Measurements from ENCODE around the gene LSM11. TPM values are rescaled to one million over a fixed set of nuclear protein-coding genes. Genes with fewer than 3 reads are reported as not detected.
"Not testable (repeated sequence)": the region's sequence is repeated elsewhere in the genome, so short reads cannot be mapped to it uniquely, and the experiment has no call there.

Gene LSM11
- total RNA-seq, 4 donors from 2014 or later: 1.8 to 4.3 (median 2.7) TPM

DNA sequence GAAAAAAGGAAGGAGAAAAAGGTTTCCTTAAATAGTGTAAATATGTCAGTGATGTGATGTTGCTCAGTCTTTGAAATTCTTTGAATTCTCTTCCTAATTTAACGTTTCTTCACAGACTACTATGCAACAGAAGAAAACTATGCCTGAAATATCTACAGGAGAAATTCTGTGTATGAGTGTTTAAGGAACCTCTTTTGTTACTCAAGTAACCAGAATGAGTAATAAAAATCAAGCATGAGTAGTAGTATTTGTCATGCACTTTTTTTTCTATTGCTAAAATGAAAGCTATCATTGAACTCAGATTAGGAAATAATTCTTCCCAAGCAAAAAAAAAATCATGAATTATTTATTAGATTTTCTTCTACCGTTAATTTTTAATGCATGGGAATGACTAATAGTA, 32.6 kb upstream of the LSM11 start:
- TF ChIP-seq CTCF (IDR thresholded peaks at IDR 0.05): no peak
- DNase-seq (ENCODE audit: low spot score) (no peak), ATAC-seq (ENCODE audit: low FRiP score) (peak; percentile 70)

GRCh38 chr5:157713830-157714595, 29.5 kb upstream of the LSM11 start:
- TF ChIP-seq CTCF (IDR thresholded peaks at IDR 0.05): no peak
- no peak for ATAC-seq (ENCODE audit: low FRiP score)
- no peak for DNase-seq (ENCODE audit: low spot score)

DNA sequence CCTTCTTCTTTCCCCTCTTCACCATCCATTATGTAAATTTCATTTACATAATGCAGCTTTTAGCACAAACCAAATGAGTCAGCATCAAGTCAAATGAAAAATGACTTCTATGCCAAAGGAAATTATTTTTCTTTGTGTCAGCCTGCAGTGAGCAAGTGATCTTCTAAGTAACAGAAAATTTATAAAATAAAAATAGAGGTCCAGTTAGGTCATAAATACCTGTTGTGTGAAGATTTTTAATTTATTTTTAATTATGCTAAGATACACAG, 29.0 kb upstream of the LSM11 start:
- no peak for TF ChIP-seq CTCF (IDR thresholded peaks at IDR 0.05)
- ATAC-seq (ENCODE audit: low FRiP score) (no peak), DNase-seq (ENCODE audit: low spot score) (no peak)

- TF ChIP-seq CTCF (IDR thresholded peaks at IDR 0.05): peak in 2 of 3 donors; percentile 4 to 15
- ATAC-seq (ENCODE audit: low FRiP score): peak; percentile 71
- DNase-seq (ENCODE audit: low spot score): no peak
These were observed 25.0 kb upstream of the LSM11 start for GRCh38 chr5:157718519-157718918.

DNA sequence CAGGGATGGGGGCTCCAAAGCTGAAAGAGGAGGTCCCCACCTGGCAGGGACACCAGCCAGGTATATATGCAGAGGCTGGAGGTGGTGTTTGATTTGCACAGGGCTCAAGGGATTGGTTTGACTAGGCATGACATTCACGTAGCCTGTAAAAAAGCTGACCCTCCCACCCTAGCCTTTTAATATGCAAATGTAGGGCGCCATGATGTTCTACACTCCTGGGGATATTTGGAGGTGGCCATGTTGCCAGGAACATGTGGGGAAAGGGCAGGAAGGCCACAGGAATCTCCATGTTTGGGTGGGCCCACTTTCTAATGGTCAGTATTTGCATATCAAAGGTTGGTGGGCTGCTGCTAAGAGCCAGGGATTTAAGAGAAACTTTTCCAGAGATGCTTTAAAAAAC, 24.3 kb upstream of the LSM11 start:
- no peak for TF ChIP-seq CTCF (IDR thresholded peaks at IDR 0.05)
- DNase-seq (ENCODE audit: low spot score): no peak
- ATAC-seq (ENCODE audit: low FRiP score): no peak

DNA sequence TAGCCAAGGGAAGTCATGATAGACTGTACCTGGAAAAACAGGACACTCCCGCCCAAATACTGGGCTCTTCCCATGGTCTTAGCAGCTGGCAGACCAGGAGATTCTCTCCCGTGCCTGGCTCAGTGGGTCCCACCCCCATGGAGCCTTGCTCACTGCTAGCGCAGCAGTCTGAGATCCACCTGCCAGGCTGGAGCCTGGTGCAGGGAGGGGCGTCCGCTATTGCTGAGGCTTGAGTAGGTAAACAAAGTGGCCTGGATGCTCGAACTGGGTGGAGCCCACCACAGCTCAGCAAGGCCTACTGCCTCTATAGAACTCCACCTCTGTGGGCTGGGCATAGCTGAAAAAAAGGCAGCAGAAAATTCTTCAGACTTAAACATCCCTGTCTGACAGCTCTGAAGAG, 22.4 kb upstream of the LSM11 start:
- TF ChIP-seq CTCF (IDR thresholded peaks at IDR 0.05): no peak
- no peak for DNase-seq (ENCODE audit: low spot score)
- ATAC-seq (ENCODE audit: low FRiP score): no peak

- DNase-seq (ENCODE audit: low spot score); ATAC-seq (ENCODE audit: low FRiP score): not testable (repeated sequence)
These were observed 20.6 kb upstream of the LSM11 start for GRCh38 chr5:157722895-157723294.

DNA sequence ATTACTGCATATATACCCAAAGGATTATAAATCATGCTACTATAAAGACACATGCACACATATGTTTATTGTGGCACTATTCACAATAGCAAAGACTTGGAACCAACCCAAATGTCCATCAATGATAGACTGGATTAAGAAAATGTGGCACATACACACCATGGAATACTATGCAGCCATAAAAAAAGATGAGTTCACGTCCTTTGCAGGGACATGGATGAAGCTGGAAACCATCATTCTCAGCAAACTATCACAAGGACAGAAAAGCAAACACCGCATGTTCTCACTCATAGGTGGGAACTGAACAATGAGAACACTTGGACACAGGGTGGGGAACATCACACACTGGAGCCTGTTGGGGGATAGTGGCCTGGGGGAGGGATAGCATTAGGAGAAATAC, 16.9 kb upstream of the LSM11 start:
- DNase-seq (ENCODE audit: low spot score); ATAC-seq (ENCODE audit: low FRiP score): not testable (repeated sequence)

DNA sequence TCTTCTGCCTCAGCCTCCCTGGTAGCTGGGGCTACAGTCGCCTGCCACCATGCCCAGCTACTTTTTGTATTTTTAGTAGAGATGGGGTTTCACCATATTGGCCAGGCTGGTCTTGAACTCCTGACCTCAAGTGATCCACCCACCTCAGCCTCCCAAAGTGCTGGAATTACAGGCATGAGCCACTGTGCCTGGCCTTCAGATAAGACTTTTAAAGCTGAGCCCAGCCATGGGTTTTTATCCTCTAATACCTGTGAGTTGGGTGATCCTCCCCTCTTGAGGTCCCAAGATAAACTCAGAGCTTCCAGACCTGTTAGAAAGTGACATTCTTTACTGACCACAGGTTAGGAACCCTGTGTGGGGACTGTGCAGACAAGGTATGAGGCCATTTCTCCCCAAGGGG, 15.7 kb upstream of the LSM11 start:
- ATAC-seq (ENCODE audit: low FRiP score); DNase-seq (ENCODE audit: low spot score): not testable (repeated sequence)
